Cardiac fibroblast (primary cell): Measurements from ENCODE around the gene STRN.

Experiments
- DNase-seq, 2 donors: peaks; one replicate each; pipeline versions ENCODE4 v3.0.0 to v3.0.0-alpha.2; 2010; ENCODE audit warnings: low read depth in 2 of 2
- H3K4me3 ChIP-seq, 2 donors: replicated peaks in 1 of 2; 1 replicate in 1 of 2; 2 replicates in 1 of 2; pipeline ENCODE4 v1.5.1; 2011; ENCODE audit warnings: low read depth in 2 of 2, low read length in 2 of 2, mild to moderate bottlenecking in 2 of 2, moderate library complexity in 1 of 2
- CTCF ChIP-seq: IDR thresholded peaks from one replicate; pipeline ENCODE4 v1.5.1; 2011; ENCODE audit warnings: low read depth, mild to moderate bottlenecking, low read length, inconsistent platforms

The STRN gene

DNA sequence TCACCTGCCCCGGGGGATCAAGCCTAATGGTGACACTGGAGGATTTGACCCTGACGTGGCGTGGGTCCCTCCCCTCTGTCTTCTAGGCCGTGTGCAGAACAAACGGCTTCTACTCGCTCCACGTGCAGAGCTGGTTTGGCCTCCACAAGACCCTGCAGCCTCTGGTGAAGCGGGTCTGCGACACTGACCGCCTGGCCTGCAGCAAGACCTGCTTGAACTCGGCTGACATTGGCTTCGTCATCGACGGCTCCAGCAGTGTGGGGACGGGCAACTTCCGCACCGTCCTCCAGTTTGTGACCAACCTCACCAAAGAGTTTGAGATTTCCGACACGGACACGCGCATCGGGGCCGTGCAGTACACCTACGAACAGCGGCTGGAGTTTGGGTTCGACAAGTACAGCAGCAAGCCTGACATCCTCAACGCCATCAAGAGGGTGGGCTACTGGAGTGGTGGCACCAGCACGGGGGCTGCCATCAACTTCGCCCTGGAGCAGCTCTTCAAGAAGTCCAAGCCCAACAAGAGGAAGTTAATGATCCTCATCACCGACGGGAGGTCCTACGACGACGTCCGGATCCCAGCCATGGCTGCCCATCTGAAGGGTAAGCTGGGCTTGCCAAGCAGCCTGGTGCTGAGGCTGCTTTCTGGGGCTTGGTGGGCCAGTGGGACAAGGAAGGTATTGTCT is 157.8 kb downstream of the STRN start:
- H3K4me3 ChIP-seq, result no peak overlapping the region
- no peak for DNase-seq
- TF ChIP-seq CTCF, result no peak

GRCh38 chr2:36807223-36807886 is 159.0 kb downstream of the STRN start:
- H3K4me3 ChIP-seq, result no peak overlapping the region
- peak in 1 of 2 donors; percentile 8 for DNase-seq
- TF ChIP-seq CTCF, result no peak

DNA sequence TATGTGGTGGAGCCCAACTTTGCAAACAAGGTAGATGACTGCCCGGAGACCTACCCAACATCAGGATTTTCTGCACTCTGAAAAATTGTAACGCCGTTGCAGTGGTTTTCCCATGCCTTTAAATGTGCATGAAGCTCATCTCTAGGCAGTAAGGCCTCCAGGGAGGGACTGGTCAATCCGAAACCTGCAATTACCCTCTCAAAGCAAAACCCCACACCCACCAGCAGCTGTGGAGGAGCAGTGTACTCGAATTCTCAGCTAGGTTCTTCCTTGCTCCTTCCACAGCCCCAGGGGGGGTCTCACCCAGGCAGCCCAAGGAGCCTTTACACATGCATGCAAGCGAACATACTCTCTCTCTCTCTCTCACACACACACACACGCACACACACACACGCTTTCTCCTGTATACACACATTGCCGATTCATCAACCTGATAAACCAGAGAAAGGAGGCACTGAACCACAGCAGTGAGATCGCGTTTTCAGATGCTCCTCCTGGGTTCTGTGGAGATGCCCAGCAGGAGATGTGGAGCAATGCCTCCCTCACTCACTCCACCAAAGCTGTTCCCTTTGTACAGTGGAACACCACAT is 160.6 kb downstream of the STRN start:
- DNase-seq, result no peak
- no peak for TF ChIP-seq CTCF
- H3K4me3 ChIP-seq, result no peak overlapping the region

DNA sequence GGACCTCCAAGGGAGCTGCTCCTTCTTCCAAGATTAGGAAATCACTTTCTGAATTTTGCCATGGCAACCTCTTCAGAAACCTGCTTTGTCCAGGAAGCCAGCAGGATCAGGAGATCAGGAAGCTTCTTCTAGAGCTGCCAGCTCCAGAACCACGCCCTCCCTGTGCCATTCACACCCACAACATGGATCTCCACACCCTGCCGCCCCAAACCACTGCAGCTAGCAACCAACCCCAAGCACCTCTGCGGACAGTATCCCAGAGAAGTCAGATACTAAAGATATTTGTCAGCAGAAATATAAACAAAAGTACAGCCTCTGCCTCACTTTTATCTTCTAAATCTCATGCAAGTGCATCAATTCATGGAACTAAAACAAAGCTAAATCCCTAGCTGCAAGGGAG is 163.4 kb downstream of the STRN start:
- TF ChIP-seq CTCF, result no peak
- DNase-seq, result no peak
- H3K4me3 ChIP-seq, result no peak overlapping the region

DNA sequence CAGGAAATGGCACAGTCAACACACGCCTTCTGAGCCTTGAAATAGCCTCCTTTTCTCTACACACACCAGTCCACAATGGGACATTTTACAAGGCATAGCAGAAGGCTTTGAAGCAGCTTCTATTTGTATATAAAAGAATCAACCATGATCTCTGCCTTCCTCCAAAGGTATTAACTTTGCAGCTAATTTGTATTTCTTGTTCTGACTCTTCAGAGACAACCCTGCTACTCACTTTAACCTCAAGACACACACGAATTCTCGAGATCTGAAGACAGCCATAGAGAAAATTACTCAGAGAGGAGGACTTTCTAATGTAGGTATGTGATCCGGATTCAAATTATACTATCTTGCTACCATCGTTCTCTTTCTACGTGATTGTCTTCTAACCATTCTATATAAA is 165.2 kb downstream of the STRN start:
- no peak for DNase-seq
- H3K4me3 ChIP-seq, result no peak overlapping the region
- TF ChIP-seq CTCF, result no peak

GRCh38 chr2:36800381-36800780 is 166.0 kb downstream of the STRN start:
- TF ChIP-seq CTCF, result no peak
- no peak overlapping the region for H3K4me3 ChIP-seq
- DNase-seq, result no peak
